HG02884 (cell line): ENCODE results near the gene HOXB3.

Experiments
- ATAC-seq: cut with Tn5 transposase; IDR thresholded peaks from one replicate; pipeline ENCODE4 v1.9.1; 2021; ENCODE audit warnings: mild to moderate bottlenecking, moderate library complexity; ENCODE audit not compliant: unreplicated experiment

Gene HOXB3

DNA sequence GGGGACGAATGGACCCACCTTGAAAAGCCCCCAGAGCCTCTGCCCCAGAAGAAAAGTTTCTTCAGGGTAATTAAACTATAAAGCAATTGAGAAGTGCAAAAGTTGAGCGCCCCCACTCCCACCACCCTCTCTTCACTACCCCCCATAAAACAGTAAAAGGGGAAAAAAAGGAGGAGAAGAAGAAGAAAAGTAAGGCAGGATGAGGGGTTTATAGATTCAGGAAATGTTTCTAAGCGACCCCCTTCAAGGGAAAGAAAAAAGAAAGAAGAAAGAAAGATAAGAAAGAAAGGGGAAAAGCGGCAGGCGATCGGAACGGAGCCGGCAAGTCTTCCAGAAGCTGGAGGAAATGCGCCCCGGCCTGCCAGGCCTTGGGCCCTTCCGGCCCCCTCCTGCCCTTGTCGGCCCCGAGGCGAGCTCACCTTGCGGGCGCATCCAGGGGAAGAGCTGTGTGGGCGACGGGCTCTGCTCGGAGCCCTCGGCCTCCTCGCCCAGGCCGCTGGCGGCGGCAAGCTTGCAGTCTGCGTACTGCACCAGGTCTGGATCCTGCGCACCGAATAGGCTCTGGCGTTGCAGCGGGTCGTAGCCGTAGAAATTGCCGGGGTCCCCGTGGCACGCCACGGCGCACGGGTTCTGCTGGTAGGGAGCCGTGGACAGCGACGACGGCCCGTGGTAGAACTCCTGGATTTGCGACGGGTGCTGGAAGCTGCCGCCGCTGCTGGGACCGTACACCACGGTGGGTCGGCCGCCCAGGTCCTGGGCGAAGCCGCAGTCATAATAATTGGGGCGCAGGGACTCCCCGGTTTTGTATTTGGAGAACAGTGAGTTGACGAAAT, 24.0 kb upstream of the HOXB3 start:
- ATAC-seq, result no peak

DNA sequence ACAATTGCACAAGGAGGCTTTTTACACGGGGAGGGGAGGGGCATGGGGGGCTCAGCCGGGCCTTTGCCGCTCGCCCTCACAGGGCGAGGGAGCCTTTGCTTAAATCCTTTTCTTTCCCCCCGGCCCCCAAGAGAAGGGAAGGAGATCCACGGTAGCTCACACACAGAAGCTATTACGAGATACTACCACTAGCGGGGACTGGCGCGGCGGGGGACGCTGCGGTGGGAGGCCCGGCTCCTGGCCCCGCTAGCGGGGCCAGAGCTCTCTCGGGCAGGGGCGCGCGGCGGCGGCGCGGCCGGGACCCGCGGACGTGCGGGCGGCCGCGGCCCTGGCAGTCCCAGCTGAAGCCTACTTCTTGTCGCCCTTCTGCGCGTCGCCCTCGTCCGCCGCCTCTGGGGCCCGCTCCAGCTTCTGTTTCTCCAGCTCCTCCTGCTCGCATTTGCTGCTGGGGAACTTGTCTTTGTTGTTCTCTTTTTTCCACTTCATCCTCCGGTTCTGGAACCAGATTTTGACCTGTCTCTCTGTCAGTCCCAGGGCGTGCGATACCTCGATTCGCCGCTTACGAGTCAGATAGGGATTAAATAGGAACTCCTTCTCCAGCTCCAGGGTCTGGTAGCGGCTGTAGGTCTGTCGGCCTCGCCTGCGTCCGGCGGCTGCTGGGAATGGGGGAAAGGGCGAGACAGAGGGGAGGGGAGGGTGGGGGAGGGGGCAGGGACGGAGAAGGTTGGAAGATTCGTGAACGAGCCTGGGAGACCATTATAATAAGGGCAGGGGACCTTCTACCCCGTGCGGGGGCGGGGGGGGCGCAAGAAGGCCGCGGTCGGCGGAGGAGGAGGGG, 23.0 kb upstream of the HOXB3 start:
- ATAC-seq, result no peak

DNA sequence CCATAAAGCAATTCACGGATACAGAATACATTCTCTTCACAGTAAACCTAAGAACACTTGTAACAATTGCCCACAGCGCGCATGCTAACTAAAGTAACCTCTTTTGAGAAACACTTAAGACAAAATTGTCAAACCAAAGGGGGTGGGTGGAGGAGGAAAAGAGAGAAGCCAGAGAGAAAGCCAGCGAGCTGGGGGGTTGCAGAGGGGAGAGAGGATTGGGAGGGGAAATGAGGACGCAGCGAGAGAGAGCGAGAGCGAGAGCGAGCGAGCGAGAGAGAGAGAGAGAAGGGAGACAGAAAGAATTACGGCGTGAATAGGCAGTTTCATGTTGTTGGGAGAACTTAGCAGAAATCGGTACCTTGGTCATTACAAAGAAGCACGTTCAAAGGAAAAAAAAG, 22.4 kb upstream of the HOXB3 start:
- no peak for ATAC-seq

DNA sequence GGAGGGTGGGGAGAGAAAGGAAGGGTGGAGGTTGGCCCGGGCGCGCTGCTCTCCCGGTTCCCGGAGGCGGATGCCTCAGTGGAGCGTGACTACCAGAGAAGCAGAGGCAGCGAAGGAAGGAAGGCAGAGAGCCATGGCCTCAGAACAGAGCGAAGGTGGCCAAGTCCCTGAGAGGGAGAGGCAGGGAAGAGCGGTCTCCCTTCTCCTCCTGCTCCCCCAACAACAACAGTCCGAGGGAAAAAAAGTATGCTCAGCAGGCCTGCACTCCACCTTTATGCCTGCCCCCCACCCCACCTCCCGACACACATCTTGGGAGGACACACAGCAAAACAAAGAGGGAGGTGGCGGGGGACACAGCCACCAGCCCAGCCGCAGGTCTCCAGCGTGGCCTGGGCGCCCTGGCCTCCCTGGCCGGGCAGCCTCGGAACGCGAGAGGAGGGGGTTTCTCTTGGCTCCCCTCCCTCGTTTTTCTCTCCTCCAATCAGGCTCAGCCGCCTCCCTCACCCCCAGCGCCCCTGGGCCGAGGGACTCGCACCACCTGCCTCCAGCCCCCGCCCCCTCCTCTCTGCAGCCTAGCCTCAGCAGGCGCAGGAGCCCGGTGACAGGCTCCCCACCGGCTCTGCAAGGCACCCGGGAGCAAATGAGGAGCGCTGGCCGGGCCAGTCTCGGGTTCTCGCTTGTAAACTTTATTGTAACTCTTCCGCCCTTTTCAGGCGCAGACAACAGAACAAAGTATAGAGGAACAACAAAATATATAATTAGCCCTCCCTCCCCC, 21.8 kb upstream of the HOXB3 start:
- no peak for ATAC-seq

DNA sequence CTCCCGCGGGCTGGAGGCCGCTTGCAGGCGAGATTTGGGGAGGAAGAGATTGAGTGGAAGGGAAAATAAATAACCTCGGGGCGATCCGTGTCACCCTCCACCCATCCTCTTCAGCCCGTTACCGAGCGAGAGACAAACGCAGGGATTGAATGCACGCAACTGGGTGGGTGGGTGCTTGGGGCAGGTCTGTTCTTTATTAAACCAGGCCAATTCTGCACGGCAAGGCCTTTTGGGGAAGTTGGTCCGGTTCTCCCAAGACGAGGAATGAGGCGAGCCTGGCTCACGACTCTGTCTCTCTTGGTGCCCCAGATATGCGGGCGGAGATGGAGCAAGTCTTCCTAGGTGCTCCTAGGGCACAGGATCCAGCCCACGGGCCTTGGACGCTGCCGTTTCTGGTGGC, 21.2 kb upstream of the HOXB3 start:
- ATAC-seq, result no peak

DNA sequence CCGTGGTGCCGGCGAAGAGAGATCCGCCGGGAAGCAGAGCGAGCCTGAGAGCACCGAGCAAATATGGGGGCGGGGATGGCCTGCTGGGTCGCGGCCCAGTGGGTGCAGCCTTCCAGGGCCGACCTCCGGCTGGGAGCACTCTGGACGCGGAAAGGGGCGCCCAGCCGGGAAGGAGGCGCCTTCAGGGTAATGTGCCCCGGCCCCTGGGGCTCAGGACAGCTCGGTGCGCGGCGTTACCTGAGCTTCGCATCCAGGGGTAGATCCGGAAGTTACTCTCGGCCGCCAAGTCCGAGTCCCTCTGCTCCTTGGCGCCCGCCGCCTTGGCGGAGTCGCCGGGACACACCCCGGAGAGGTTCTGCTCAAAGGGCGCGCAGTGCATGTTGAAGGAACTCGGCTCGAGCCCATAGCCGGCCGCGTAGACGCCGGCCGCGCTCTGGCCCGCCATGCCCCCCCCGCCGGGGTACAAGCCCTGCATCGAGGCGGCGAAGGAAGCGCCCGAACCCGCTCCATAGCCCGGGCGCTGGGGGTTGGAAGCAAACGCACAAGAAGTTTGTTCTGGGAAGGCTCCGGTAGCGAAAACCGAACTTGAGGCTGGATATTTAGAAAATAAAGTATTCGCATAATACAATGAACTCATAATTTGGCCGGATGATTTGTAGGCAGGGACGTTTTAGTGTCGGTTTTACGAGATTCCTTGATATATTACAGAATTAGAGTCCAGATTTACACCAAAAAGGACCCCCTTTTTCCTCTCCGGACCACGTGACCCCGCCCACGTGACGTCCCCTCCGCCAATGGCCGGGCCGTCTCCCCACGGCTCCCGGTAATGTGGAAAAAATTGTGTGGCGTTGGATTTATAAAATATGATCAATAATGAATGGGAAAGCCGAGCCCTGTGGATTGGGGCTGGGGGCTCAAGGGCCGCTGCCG, 20.5 kb upstream of the HOXB3 start, which contains the start of gene HOXB7:
HOXB7 (minus strand) TSS at position 736 of the 930 bp plus-strand sequence; CDS start at position 637, 99 bp downstream.
- no peak for ATAC-seq

DNA sequence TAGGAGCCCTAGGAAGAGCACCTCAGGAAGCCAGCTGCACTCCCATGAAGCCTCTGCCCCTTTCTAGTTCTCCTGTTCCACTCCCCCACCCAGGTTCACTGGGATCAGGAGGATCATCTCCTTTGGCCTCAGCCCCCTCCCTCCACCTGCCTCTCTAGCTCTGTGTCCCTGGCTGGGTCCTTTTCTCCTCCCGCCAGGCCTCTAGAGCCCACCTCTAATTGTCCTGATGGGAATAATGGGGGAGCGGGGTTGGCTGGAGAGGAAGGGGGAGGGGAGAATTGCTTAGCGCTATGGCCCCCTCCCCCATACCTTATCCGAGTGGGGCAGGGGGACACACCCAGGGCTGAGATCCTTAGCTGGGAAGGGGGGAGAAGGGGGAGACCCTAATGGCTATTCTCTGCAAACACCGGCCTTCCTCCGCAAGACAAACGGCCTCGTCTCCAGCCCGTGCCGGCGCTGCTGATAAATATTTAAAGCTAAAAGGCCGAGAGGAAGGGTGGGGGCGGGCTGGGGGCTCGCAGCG, 19.8 kb upstream of the HOXB3 start:
- ATAC-seq, result no peak

DNA sequence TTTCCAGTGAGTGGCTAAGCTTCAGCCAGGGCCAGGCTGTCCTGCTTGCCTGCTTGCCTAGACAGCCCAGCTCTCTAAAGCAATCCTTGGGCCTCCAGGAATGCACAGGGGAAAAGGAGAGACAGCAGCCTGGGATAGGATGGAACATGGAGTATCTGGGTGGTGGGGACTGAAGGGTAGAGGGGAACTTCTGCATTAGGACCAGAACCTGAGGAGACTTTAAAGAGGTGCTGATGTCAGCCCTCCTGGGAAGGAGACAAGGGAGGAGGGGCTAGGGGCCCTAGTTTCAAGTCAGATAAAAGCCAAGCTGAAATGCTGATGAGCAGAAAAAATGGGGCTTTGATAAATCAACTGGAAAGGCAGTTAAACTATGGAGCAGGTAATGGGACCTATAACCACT, 19.0 kb upstream of the HOXB3 start:
- no peak for ATAC-seq

DNA sequence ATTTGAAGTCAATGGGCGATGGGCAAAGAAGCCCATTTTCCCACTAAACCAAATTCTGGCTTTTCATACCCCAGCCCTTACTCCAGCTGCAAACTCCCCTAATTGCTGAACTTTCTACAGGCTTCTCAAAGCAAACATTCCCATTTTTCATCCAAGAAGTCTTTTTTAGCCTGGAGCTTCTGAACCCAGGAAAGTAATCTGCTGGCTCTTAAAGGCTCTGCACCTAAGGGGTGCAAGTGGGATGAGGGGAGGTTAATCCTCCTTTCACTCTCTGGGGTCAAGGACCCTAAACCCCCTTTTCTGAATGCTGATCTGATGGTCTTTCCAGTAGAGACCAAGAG, 18.4 kb upstream of the HOXB3 start:
- no peak for ATAC-seq

DNA sequence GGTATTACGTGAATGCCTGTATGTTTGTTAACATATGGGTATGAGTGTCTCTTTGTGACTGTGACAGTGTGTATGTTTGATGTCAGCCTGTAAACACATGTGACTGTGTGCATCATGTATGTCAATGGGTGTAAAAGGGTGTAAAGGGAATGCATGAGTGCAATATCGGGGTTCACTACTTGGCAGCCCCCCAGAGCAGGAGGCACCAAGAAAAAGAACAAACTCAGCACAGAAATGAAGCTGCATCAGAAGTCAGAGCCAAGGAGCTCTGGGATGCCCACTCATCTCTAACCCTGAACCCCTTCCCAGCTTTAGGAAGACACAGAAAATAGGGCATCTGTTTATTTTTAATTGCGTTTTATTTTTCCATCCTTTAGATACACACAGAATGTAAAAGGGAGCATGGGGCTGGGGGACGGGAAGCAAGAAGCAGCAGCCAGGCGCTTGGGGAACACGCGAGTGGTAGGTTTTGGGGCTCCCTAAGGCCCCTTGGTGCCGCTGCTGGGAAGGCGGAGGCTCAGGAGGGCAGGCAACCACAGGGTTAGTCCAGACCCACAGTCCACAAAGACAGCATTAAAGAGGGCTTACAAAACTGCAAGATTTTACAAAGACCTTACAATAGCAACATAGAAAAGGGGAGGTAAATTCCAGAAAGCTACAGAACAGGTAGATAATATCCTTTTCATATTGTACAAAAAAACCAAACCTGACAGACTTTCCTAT, 17.0 kb upstream of the HOXB3 start:
- ATAC-seq, result no peak

DNA sequence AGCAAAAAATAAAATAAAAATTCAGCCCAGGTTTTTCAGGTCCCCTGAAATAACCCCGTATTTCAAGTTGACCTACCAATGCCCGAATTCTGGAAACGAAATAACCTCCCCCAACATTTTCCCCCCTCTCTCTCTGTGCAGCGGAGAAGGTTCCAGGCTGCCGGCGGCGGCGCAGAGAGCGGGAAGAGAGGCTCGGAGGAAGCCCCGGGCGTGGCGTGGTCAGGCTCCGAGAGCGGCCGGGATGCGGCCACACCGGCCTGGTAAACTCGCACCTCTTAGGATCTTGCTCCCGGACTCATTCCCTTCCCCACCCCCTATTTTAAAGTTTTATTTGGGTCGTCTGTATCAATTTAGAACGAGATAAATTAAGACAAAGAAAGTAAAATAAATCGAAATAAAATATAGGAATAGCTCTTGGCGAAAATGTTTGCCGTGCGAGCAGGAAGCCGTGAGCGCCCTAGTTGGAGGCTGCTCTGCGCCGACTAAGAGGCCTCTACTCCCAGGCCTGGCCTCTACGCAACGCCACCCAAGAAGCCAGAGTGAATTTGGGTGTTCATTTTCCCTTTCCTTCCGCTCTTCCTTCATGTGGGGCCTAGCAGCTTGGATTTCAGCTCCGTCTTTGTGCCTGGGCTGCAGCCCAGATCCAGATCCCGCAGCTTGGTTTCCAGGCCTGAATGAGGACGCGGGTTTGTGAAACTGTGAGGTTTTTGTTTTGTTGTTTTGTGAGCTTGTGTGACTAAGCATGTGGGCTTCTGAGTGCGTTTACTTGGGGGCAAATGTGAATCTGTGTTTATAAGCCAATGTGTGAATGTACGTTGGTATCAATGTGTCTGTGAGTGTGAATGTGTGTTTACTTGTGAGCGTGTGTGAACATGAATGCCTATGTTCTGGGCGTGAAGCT, 16.2 kb upstream of the HOXB3 start:
- no peak for ATAC-seq

DNA sequence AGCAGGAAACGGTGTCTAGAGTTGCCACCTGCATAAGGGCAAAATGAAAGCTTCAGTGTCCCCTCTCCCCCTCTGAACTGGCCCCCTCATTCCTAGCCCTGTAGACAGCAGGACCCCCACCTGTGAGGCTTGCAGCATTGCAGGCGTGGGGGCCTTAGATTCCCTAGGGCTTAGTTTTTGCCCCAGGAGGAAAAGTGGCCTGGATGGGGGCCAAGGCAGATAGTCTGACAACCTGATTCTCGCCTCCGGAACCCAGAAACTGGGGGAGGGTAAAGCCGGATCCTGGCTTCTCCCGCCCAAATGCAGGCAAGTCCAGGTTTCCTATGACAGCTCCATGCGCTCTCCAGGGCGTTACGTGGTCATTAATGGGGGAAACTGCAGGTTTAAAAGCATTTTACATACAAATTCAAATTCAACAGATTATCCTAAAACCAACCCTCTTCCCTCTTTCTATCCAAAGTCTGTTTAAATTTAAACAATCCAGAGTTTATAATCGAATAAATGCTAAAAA, 15.4 kb upstream of the HOXB3 start:
- no peak for ATAC-seq

DNA sequence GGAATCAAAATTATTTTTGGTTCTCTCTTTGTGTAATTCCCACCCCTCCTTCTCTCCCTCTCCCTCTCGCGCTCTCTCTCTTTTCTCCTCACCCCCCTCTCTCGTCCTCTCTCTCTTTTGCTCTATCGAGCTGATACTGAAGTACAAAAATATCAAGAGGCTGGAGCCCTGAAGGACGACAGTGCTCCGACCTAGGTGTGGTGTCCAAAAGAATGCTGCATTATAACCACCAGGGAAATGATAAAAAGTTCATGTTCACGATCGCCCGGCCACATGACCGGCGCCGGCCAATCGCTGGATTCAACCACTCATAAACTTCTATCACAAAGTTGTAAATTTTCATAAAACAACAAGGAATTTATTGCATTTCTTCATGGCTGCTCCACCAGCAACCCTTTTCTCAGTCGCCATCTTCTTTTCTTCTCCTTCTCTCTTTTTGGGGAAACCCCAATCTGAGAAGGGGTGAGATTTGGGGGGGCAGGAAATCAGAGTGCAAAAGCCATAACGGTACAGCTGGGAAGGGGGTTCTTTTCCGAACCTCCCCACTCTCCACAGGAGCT, 14.8 kb upstream of the HOXB3 start, which contains the start of gene HOXB6:
HOXB6 (minus strand) TSS at position 217 of the 560 bp plus-strand sequence. CDS start 6,836 bp downstream, outside the sequence.
- ATAC-seq, result no peak

DNA sequence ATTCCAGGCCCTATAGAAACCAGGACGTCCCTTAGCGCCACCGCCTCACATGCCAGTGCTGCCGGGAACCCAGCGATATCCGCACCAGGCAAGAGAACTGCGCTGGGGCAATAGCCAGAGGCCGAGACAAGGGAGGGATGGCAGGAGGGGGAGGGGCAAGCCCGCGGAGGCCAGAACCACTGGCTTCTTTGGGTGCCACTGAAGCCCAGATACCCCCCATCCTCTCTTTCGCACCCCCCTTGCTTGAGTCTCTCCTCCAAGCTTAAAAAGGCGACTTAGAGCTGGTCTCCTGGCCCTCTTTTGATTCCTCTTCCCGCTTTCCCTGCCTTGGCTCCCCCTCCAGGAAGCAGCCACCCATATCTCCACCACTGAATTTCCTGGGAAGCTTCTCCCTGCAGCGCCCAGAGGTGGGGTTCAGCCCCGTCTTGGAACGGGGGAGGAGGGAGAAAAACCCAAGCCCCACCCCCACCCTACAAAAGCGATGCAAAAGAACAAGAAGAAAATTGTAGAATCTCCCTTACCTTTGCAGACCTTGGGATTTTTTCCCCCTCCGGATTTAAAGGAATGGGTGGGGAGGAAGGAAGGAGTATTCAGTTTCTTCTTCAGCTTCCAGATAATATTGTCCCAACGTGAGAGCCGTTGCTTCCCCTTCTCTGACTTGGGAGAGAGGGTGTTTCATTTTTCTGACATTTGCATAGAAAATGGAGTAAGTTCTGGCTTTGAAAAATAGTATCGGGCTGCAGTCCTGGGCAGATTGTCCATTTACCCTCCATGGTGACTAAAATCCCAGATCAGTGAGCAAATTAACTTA, 14.1 kb upstream of the HOXB3 start:
- no peak for ATAC-seq

DNA sequence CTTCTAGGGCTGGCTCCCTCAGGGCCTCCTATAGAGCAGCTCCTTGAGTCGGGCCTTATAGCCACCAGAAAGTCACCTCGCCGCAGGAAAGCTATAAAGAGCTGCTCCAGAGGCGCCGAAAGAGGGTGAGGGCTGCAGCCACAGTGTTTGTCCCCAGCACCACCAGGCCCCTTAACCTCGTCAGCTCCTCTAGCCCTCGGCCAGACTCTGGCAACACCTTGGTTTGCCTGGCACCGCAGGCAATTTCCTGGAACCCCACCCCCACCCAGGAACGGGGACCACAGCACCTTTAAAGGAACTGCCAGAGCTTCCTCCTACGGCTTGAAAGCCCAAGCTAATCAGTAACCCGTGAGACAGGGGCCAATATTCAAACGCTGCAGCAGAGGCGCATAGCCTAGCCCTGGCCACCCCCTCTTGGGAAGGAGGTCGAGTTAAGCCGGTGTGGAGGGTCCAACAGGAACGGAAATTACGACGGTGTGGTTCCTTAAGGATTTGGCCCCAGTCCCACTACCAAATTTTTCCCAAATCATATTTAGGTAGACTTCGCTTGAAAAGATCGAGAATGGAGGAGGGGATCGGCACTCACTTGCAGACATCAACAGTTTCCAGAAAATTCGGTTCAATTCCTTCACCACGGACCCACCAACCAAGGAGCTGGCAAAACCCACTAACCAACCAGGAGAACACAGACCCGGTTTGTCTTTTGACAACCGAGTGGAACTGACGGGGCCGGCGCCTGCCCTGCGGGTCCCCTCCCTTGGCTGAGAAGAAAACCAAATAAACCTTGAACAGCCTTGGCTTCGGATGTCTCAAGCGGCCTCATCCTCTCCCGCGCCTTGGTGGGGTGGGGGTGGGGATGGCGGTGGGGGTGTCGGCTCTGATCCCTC, 11.7 kb upstream of the HOXB3 start:
- ATAC-seq, result no peak

DNA sequence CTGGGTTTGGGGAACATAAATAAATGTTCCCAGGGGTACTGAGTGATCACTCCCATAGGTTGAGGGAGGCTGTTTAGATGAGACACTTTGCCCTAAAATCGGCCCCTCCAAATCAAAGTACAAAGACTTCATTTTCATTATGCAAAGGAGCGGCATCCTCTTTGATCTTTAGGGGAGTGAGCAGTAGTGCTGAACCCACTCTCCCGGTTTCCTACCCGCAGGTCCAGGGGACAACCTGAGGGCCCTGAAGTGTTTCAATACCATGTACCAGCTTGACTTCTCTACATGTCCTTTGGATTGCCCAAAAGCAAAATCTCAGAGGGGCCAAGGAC, 11.1 kb upstream of the HOXB3 start:
- no peak for ATAC-seq
